K562 (cell line): Measurements from ENCODE around the gene SCARB2. TPM values are rescaled to one million over a fixed set of nuclear protein-coding genes. Genes with fewer than 3 reads are reported as not detected.

Source experiments
- CREBBP ChIP-seq: IDR thresholded peaks from one replicate; pipeline ENCODE4 v1.6.1; 2012; ENCODE audit warnings: low read depth, mild to moderate bottlenecking, control low read depth, inconsistent platforms, low read length
- SAFB2 ChIP-seq: fragments of 200-400 bp; formaldehyde crosslinking; IDR thresholded peaks from 2 replicates; pipeline ENCODE4 v1.6.1; 2018; ENCODE audit warnings: borderline replicate concordance, low read length, low read depth, moderate library complexity; ENCODE audit not compliant: severe bottlenecking
- ZBTB40 ChIP-seq, 2 experiments: fragments of 450-650 bp in 1 of 2; sonication (generic) in 1 of 2; formaldehyde crosslinking in 1 of 2; IDR thresholded peaks; 2 replicates each; pipeline versions ENCODE4 v1.7.1 to v1.9.0; 2016 to 2022; ENCODE audit warnings: inconsistent platforms in 1 of 2, mild to moderate bottlenecking in 1 of 2, missing genetic modification reagents in 1 of 2
- ZNF318 ChIP-seq, 2 experiments: fragments of 450-650 bp; IDR thresholded peaks; 2 replicates each; pipeline ENCODE4 v1.6.1; 2016; ENCODE audit warnings: mild to moderate bottlenecking in 2 of 2, borderline replicate concordance in 1 of 2, low read depth in 1 of 2, moderate library complexity in 1 of 2
- polyA plus RNA-seq, 8 experiments: library from polyadenylated mRNA; depleted of rRNA in 4 of 8; stranded (reverse) in 5 of 8; unstranded in 3 of 8; fragments of >200 nt; fragmentation: Nextera tagmentation in 2 of 8; fragmentation: Illumina TruSeq in 1 of 8; extraction: Ambion mirVana in 2 of 8; extraction: Trizol in 1 of 8; gene quantifications; 2 replicates each; pipeline versions ENCODE4 v1.2.1 to v1.2.3, GENCODE V29; 2011 to 2014; ENCODE audit warnings: inconsistent platforms in 1 of 8, missing spikeins in 1 of 8
- total RNA-seq, 7 experiments: library from RNA; depleted of rRNA in 6 of 7; stranded (reverse); fragments of >200 nt in 6 of 7; fragmentation: Illumina TruSeq in 2 of 7; extraction: Trizol in 2 of 7; gene quantifications; 2 replicates each; pipeline versions ENCODE4 v1.2.1 to v1.2.3, GENCODE V29; 2011 to 2021; ENCODE audit warnings: low replicate concordance in 1 of 7
- TF ChIP-seq, protein P1 (sequence below): fragments of 250-450 bp; sonication (Bioruptor Pico); IDR thresholded peaks from 2 replicates; pipeline ENCODE4 v1.4.0; 2020; ENCODE audit warnings: mild to moderate bottlenecking

SCARB2 gene
- total and polyA plus RNA-seq, 9 of the 15 experiments (the other 6 are each of a cell fraction or from before 2014, with no cell fraction given), result 6.1 to 25.8 (median 17.8) TPM

DNA sequence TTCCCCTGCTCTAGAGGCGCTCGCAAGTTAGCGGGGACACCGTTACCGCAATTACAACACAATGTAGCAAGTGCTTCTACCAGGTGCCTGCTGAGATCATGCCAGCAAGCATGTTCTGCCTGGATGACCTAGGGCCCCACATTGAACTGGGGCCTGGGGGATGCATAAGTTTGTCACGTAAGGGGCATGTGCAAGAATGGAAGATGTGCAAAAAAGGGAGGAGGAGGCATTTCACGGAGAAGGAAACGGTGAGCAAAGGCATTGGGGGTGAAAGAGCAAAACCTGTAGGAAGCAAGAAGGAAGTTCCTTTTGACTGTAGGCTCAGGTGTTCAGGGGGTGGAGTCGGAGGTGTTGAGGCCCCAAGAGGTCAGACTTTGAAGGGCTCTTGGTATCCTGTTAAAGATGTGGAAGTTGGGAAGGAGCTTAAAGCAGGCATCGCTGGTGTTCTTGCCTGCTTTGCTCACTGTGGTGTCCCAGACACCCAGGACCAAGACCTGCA, 602 bp upstream of the SCARB2 start (continued):
- no peak for TF ChIP-seq ZNF318 (IDR thresholded peaks at IDR 0.05; ENCODE audit: borderline replicate concordance in 1 of 2, low read depth in 1 of 2)
- no peak for TF ChIP-seq CREBBP
- TF ChIP-seq SAFB2, result no peak
- TF ChIP-seq, protein P1, sequence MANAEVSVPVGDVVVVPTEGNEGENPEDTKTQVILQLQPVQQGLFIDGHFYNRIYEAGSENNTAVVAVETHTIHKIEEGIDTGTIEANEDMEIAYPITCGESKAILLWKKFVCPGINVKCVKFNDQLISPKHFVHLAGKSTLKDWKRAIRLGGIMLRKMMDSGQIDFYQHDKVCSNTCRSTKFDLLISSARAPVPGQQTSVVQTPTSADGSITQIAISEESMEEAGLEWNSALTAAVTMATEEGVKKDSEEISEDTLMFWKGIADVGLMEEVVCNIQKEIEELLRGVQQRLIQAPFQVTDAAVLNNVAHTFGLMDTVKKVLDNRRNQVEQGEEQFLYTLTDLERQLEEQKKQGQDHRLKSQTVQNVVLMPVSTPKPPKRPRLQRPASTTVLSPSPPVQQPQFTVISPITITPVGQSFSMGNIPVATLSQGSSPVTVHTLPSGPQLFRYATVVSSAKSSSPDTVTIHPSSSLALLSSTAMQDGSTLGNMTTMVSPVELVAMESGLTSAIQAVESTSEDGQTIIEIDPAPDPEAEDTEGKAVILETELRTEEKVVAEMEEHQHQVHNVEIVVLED, result no peak
- peak; percentile 54; the same call in 1 of the 2 replicates for TF ChIP-seq ZBTB40 (IDR thresholded peaks at IDR 0.05)
- TF ChIP-seq ZBTB40 (CRISPR knock-in tag; IDR thresholded peaks at IDR 0.05), result no peak
